GM21717 (cell line): Measurements from ENCODE around the gene RBMS1.

Source experiments
- ATAC-seq: cut with Tn5 transposase; IDR thresholded peaks from one replicate; pipeline ENCODE4 v1.9.1; 2021; ENCODE audit warnings: mild to moderate bottlenecking, moderate library complexity; ENCODE audit not compliant: unreplicated experiment

The RBMS1 gene

GRCh38 chr2:160288324-160288723 lies 205.3 kb downstream of the RBMS1 start:
- ATAC-seq, result no peak

GRCh38 chr2:160287476-160287875 lies 206.1 kb downstream of the RBMS1 start:
- no peak for ATAC-seq

- no peak for ATAC-seq
These were observed 207.1 kb downstream of the RBMS1 start for GRCh38 chr2:160286551-160286950.

- ATAC-seq, result no peak
These were observed 209.9 kb downstream of the RBMS1 start for GRCh38 chr2:160283675-160284074.

GRCh38 chr2:160282063-160282580 lies 211.5 kb downstream of the RBMS1 start:
- no peak for ATAC-seq

- no peak for ATAC-seq
These were observed 212.4 kb downstream of the RBMS1 start for GRCh38 chr2:160281213-160281612.

- ATAC-seq, result no peak
These were observed 213.7 kb downstream of the RBMS1 start for GRCh38 chr2:160279813-160280465.

- ATAC-seq, result no peak
These were observed 214.8 kb downstream of the RBMS1 start for GRCh38 chr2:160278879-160279177.

GRCh38 chr2:160278101-160278878 lies 215.3 kb downstream of the RBMS1 start:
- ATAC-seq, result peak; percentile 72

GRCh38 chr2:160277151-160277550 lies 216.5 kb downstream of the RBMS1 start:
- ATAC-seq, result no peak

- ATAC-seq, result no peak
These were observed 218.0 kb downstream of the RBMS1 start for GRCh38 chr2:160275656-160276055.

GRCh38 chr2:160271171-160272086 lies 222.2 kb downstream of the RBMS1 start:
- ATAC-seq, result no peak

GRCh38 chr2:160270571-160271113 lies 223.0 kb downstream of the RBMS1 start:
- ATAC-seq, result no peak

GRCh38 chr2:160269803-160270570 lies 223.6 kb downstream of the RBMS1 start:
- ATAC-seq, result peak; percentile 93

GRCh38 chr2:160269365-160269764 lies 224.2 kb downstream of the RBMS1 start:
- no peak for ATAC-seq

GRCh38 chr2:160268151-160268781 lies 225.3 kb downstream of the RBMS1 start:
- ATAC-seq, result no peak

- no peak for ATAC-seq
These were observed 225.9 kb downstream of the RBMS1 start for GRCh38 chr2:160267692-160268091.

GRCh38 chr2:160267022-160267421 lies 226.6 kb downstream of the RBMS1 start:
- ATAC-seq, result no peak

- no peak for ATAC-seq
These were observed 227.5 kb downstream of the RBMS1 start for GRCh38 chr2:160266037-160266551.

- no peak for ATAC-seq
These were observed 229.3 kb downstream of the RBMS1 start for GRCh38 chr2:160264308-160264707.
